ENCODE measurements around the gene LRRC8E.

GRCh38 chr19:7910321-7911161 is 22.2 kb downstream of the LRRC8E start:
- TF ChIP-seq, protein P1, sequence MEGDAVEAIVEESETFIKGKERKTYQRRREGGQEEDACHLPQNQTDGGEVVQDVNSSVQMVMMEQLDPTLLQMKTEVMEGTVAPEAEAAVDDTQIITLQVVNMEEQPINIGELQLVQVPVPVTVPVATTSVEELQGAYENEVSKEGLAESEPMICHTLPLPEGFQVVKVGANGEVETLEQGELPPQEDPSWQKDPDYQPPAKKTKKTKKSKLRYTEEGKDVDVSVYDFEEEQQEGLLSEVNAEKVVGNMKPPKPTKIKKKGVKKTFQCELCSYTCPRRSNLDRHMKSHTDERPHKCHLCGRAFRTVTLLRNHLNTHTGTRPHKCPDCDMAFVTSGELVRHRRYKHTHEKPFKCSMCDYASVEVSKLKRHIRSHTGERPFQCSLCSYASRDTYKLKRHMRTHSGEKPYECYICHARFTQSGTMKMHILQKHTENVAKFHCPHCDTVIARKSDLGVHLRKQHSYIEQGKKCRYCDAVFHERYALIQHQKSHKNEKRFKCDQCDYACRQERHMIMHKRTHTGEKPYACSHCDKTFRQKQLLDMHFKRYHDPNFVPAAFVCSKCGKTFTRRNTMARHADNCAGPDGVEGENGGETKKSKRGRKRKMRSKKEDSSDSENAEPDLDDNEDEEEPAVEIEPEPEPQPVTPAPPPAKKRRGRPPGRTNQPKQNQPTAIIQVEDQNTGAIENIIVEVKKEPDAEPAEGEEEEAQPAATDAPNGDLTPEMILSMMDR (IDR thresholded peaks at IDR 0.05), result no peak
- TF ChIP-seq EP300 (IDR thresholded peaks at IDR 0.05; ENCODE audit: low read depth), result no peak
